ENCODE results near the gene ZNF19.

GRCh38 chr16:71513302-71513701 lies 24.2 kb upstream of the ZNF19 start:
- TF ChIP-seq CTCF (IDR thresholded peaks at IDR 0.05) (no peak), POLR2A (IDR thresholded peaks at IDR 0.05) (no peak)
